HUDEP-2 (cell line): Measurements from ENCODE around the gene AKAP9.
"Not testable (repeated sequence)": the region's sequence is repeated elsewhere in the genome, so short reads cannot be mapped to it uniquely, and the experiment has no call there.

Experiments used
- DNase-seq, 76 experiments: peaks; one replicate each; lab custom pipeline; 2025; ENCODE audit not compliant: unreplicated experiment in 76 of 76; lab: John Stamatoyannopoulos, UW

Gene AKAP9

DNA sequence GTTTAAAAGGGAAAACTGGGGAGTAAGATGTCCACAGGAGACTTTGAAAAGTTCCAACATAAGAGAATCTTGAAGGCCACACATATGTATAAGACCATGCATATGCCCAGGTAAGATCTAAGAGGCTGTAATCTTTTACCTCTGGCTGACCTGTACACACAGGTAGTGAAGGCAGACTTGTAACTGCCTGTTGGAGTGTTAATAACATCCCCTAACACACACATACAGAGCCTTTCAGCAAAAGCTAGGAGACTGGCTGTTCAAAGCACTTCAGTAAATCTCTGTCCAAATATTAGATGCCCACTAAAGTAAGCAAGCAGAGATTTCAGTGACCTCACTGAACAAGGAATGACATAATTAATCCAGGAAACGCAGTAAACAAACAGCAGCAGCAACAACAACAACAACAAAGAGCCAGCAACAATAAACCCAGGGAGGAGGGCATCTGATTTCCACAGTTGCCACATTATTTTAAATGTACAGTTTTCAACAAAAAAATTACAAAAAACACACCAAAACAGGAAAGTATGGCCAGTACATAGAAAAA lies 178.6 kb downstream of the AKAP9 start:
- no peak for DNase-seq

DNA sequence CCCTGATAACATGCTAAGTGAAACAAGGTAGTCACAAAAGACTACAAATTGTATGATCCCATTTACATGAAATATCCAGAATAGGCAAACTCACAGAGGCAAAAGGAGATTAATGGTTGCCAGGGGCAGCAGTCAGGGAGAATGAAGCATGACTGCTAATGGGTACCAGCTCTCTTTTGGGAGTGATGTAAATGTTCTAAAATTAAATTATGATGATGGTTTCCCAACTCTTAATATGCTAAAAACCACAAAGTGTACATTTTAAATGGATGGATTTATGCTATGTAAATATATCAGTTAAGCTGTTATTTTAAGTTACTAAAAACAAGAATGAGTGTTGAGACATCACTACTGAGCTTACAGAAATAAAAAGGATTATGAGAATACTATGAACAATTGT lies 181.0 kb downstream of the AKAP9 start:
- no peak for DNase-seq

DNA sequence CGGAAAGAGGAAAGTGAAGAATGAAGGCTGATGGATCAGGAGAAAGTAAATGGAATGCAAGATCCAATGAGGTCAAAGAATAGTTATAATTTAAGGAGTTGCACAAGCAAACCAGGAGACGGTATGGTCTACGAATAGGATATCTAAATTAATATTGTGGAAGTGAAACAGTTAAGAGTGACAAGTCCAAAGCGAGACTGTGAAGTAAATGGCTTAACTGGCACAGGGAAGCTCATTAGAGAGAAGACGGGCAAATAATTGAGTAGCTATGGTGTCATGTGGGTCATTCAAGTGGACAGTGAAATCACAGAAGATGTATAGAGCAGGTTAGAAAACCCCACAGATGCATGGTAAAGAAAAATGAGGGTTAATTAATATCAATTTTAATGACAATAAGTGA lies 190.4 kb downstream of the AKAP9 start:
- no peak for DNase-seq

DNA sequence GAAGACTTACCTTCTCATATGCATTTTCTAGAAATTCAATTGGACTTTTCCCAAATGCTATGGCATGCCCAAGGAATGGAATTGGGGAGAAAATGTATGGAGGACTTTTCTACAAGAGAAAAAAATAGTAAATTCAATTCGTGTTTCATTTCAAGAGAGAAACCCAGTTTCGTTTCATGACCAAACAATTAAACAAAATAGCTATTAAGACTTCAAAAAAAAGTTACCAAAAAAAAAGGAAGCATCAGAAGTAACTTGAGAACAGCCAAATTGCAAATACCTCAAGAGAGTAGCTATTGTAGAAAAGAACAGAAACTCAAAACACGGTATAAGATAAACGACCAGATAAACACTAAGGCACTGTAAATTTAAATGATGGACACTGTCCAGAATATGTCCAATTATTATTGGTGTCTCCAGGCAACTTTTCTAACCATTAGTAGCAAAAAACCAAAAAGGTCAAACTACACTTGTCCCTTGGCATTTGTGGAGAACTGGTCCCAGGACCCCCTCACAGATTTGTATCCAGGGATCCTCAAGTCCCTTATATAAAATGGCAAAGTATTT lies 191.2 kb downstream of the AKAP9 start:
- no peak for DNase-seq

DNA sequence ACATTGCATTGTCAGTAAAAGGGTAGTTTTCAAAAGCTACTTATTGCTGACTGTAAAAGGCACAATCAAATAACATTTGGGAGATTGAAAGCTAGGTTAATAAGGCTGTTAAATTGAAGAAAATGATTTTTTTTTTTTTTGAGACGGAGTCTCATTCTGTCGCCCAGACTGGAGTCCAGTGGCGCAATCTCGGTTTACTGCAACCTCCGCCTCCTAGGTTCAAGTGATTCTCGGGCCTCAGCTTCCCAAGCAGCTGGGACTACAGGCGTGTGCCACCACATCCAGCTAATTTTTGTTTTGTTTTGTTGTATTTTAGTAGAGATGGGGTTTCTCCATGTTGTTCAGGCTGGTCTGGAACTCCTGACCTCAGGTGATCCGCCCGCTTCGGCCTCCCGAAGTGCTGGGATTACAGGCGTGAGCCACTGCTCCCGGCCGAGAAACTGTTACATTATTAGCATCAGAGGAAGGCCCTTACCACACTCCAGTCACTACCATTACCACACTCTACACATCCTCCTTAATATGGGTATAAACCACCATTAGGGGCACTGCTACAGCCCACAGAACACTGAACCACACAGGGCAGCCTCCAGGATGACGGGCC lies 192.6 kb downstream of the AKAP9 start:
- no peak for DNase-seq

DNA sequence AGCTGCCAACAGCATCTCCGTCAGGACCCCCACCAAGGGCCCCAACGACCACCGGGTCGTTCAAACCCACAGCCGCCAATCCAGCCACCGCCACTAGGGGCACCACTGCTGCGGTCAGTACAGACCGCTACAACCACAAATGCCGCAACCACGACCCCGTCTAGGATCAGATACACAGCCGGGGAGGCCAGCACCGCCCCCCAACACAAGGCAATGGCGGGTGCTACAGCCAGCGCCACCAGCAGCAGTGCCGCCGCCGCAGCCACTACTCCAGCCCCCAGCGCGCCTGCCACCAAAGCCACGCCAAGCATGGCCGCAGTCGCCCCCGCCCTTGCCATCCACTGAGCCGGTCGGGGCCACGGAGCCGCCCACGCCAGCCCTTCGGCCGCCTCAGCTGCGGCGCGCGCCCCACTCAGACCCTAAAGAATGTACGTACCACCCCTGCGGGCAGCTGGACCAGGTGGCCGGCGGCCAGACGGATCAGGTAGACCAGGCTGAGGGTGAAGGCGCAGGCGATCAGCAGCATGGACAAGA lies 193.1 kb downstream of the AKAP9 start:
- DNase-seq = peak in 68 of 76 experiments; percentile 3 to 85 (median 56)

DNA sequence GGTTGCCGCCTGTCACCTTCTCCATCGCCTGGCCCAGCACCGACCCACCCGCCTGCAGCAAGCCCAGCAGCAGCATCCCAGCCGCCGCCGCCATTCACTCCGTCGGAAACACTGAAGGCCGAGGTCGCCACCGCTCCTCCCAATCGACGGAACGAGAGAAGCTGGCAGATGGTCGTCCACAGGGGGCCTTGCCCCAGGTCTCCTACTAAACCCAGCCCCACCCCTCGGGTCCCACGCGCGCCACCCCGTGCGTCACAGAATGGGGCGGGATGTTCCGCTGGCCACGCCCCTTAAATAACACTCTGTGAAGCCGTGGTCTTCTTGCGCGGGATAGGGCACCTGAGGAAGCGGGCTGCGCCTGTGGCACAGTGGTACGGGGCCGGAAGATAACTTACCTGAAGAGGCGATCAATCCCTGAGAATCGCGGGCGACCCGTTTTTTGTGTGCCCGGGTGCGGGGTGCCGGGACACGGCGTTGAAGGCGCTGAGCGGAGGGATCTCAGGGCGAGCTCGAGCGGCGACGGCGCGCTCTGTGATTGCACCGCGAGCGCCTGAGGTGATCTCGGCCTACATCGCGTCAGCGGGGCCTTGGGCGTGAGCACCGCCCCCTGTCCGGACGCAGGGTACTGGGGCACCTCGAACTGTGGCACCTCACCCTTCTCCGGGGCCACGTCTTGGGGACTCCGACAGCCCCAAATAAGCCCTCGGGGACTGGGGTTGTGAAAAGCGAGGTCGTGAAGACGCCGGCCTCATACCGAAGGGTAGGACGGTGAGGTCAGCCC lies 193.8 kb downstream of the AKAP9 start, which contains the start of gene CYP51A1:
CYP51A1 (minus strand) TSS at position 207 of the 781 bp plus-strand sequence; CDS start at position 94, 113 bp downstream.
- peak; percentile 29 to 97 (median 84) for DNase-seq

DNA sequence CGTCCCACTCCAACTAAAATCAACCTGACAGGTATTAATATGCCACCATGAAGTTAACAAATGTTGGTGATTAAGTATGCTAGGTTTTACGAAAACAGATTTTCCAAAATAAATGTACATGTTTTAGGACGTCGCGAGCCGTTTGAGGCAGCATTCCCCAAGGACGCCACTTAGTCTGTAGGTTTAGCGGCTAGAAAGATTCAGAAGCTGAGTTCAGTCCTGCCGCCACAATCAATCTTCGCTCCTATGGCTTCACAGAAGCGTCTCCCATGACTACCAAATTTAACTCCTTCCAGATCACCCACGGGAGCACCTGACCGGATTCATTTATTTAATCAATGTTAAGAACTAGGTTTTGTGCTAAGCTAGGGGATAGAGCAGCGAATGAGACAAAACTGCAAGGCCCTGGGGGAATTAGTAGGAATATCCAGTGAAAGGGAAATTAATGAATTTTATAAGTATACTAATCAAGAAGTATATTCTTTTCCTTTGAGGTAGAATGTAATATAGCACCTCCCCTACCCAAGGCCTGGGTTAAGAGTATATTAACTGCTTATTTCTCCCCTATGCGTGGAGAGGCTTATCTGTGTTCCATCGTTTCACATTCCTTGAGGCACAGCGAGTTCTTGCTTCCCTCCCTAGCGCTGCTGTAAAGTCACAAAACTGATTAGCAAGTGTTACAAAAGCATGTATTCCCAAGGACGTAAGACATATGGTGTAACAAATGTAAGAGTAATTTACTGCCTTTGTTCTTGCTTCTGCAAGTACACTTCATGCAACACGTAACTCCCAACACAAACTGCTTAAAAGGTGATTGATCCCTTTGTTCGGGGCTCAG lies 194.6 kb downstream of the AKAP9 start:
- peak in 18 of 76 experiments; percentile 1 to 52 (median 25) for DNase-seq

DNA sequence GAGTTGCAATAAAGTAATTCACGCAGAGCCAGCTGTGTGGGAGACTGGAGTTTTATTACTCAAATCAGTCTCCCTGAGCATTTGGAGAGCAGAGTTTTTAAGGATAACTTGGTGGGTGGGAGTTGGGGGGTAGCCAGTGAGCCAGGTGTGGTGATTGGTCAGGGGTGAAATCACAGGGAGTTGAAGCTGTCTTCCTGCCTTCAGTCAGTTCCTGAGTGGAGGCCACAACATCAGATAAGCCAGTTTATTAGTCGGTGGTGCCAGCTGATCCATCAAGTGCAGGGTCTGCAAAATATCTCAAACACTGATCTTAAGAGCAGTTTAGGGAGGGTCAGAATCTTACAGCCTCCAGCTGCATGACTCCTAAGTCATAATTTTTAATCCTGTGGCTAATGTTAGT lies 196.9 kb downstream of the AKAP9 start:
- peak in 2 of 76 experiments; percentile 0 to 4 for DNase-seq

DNA sequence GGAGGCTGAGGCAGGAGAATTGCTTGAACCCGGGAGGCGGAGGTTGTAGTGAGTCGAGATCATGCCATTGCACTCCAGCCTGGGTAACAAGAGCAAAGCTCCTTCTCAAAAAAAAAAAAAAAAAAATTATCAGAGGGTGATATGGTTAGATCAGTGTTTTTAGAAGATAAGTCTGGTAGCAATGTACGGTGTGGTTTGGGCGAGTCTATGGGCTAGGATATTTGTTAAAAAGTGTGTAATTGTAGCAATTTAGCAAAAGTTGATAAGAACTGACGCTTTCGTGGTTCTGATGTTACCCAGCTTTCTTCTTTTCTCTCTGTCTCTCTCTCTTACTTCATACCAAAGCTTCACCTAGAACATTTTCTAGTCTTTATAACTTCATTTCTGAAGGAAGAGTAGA lies 200.5 kb downstream of the AKAP9 start:
- peak in 9 of 76 experiments; percentile 3 to 55 (median 9) for DNase-seq

DNA sequence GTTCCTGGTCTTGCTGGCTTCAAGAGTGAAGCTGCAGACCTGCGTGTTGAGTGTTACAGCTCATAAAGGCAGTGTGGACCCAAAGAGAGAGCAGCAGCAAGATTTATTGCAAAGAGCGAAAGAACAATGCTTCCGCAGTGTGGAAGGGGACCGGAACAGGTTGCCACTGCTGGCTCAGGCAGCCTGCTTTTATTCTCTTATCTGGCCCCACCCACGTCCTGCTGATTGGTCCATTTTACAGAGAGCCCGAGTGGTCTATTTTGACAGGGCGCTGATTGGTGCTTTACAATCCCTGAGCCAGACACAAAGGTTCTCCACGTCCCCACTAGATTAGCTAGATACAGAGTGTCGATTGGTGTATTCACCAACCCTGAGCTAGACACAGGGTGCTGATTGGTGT lies 202.1 kb downstream of the AKAP9 start:
- not testable (repeated sequence) for DNase-seq

DNA sequence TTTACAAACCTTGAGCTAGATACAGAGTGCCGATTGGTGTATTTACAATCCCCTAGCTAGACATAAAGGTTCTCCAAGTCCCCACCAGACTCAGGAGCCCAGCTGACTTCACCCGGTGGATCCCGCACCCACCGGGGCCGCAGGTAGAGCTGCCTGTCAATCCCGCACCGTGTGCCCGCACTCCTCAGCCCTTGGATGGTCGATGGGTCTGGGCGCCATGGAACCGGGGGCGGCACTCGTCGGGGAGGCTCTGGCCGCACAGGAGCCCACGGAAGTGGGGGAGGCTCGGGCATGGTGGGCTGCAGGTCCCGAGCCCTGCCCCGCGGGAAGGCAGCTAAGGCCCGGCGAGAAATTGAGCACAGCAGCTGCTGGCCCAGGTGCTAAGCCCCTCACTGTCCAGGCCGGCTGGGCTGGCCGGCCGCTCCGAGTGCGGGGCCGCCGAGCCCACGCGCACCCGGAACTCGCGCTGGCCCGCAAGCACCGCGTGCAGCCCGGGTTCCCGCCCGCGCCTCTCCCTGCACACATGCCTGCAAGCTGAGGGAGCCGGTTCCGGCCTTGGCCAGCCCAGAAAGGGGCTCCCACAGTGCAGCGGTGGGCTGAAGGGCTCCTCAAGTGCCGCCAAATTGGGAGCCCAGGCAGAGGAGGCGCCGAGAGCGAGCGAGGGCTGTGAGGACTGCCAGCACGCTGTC lies 202.7 kb downstream of the AKAP9 start:
- not testable (repeated sequence) for DNase-seq

DNA sequence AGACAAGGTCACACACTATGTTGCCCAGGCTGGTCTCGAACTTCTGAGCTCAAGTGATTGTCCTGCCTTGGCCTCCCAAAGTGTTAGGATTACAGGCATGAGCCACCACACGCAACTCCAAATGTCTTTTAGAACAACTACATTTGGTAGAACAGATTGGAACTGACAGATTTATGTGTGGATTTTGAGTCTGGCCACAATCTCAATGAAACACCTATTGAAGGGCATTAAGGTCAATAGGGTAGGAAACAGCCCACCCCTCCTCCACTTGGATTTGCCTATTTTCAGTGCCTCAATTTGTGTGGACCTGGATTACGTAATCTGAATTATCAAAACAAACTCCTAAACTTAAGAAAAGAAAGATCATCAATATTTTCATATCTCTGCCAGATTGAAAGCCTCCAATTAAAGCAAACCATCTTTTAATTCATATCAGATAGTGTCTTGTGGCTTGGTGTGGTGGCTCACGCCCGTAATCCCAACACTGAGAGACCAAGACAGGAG lies 209.1 kb downstream of the AKAP9 start:
- DNase-seq = no peak

DNA sequence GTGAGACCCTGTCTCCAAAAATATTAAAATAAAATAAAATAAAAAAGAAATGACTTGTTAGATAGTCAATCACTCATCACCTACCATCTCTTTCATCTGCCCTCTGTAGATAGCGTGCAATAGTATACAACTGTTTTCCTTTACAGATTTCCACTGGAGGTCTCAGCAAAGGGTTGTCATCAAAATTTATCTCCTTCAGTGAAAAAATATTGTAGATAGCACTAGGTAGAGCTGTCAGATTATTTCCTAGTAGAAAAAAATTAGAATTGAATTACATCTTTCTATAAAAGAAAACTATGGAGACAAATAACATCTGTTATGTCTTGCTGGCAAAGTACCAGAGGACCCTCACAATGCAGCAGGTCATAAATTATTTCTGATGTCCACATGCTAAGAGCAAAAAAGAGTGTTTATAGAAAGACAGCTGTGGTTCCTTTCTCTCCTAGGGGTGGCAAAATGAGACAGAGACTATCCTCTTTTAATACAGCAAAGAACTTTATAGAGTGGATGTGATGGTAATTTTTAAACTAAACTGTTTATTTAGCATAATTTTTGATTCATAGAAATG lies 209.9 kb downstream of the AKAP9 start:
- DNase-seq = no peak

DNA sequence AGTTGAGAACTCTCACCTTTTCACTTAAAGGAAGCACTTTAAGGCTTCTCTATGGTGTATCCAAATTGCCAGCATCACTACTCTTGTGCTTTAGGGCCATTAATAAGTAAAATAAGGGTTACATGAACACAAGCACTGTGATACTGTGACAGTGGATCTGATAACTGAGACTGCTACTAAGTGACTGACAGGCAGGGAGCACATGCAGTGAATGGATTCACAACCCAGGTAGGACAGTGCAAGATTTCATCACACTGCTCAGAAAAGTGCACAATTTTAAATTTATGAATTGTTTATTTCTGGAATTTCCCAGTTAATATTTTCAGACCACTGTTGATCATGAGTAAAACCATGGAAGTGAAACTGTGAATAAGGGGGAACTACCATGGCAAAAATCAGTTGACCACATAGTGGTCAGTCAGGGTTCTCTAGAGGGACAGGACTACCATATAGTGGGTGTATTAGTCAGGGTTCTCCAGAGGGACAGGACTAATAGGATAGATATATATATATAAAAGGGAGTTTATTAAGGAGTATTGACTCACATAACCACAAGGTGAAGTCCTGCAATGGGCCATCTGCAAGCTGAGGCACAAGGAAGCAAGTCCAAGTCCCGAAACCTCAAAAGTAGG lies 214.6 kb downstream of the AKAP9 start:
- DNase-seq = no peak

DNA sequence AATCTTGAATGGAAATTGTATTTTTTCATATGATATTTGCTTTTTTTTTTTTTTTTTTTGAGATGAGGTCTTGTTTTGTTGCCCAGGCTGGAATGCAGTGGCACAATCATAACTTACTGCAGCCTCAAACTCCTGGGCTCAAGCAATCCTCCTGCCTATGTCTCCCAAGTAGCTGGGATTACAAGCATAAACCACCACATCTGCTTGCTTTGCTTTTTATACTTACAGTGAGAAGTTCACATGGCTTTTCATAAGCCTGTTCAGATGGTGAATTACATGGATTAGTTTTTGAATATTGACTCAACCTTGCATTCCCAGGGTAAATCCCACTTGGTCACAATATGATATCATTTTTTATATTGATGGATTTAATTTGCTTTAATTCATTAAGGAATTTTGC lies 216.3 kb downstream of the AKAP9 start:
- no peak for DNase-seq

DNA sequence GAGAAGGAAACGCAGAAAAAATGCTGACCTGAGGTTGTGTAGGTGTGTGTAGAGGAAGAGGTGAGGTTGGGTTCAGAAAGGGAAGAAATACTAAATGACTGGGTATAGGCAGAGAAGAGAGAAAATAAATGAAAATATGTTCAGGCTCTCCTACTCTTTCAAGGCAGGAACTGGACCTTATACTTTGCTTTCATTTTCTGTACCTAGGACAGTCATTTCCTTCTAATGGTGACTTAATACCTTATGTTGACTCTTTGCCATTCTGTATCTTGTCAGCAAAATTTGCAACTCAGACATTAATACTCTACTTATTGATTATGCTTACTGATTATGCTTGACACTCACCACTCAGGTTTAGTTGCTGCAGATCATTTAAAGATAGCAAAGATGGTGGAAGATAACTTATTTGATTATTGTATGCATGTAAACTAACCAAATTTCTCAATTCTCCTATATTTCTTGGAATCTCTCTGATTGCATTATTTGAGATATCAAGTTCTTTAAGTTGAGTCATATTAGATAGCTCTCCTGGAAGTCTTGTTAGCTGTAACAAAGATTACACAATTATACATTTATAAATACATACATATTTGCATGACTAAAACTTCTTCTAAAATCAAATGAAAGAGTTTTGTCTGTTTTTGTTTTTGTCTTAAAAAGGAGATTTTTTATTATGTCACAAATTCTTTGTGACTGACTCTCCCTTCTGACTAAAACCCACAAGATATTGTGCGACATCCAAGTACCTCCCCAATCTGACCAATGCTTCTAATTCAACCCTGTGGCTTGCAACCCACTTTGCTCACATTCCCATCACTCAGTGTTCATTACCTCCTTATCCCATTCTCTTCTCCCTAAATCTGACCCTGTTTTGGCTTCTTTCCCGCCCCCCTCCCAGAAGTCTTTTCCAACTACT lies 218.3 kb downstream of the AKAP9 start:
- DNase-seq = no peak
